GM13977 (cell line): ENCODE measurements around the gene KAT7.

Source experiments
- DNase-seq: peaks from one replicate; pipeline ENCODE4 v3.0.0; 2012; ENCODE audit warnings: low spot score
- CTCF ChIP-seq: IDR thresholded peaks from 2 replicates; pipeline ENCODE4 v1.5.1; 2012; ENCODE audit warnings: mild to moderate bottlenecking, control low read depth; ENCODE audit not compliant: insufficient read depth; ENCODE audit errors: extremely low read depth, missing control alignments
- in situ Hi-C: fragments of 300-500 bp; cut with MboI; formaldehyde crosslinking; loops from one replicate; pipeline ENCODE4 v1.12.0; 2022; ENCODE audit warnings: low sequenced_read_pairs, low pct_unique_long_range_greater_than_20kb, mixed read lengths, inconsistent platforms; ENCODE audit not compliant: unreplicated experiment

The KAT7 gene

GRCh38 chr17:49835472-49835871 lies 47.0 kb downstream of the KAT7 start:
- TF ChIP-seq CTCF = no peak
- no peak for DNase-seq
- in situ Hi-C loops = loop anchor here (25.0 kb wide), 1 partner anchor 273 kb away; no protein-coding TSS in a partner anchor

- no peak for TF ChIP-seq CTCF
- no peak for DNase-seq
- in situ Hi-C loops = loop anchor here (25.0 kb wide), 1 partner anchor 274 kb away; no protein-coding TSS in a partner anchor
These were observed 47.9 kb downstream of the KAT7 start for GRCh38 chr17:49836111-49837030.

- TF ChIP-seq CTCF = no peak
- no peak for DNase-seq
- in situ Hi-C loops = loop anchor here (25.0 kb wide), 1 partner anchor 277 kb away; no protein-coding TSS in a partner anchor
These were observed 51.0 kb downstream of the KAT7 start for GRCh38 chr17:49839455-49839854.

- no peak for DNase-seq
- no peak for TF ChIP-seq CTCF
- in situ Hi-C loops = loop anchor here (25.0 kb wide), 1 partner anchor 279 kb away; no protein-coding TSS in a partner anchor
These were observed 53.1 kb downstream of the KAT7 start for GRCh38 chr17:49841548-49841947.

GRCh38 chr17:49842371-49842770 lies 53.9 kb downstream of the KAT7 start:
- in situ Hi-C loops = loop anchor here (25.0 kb wide), 1 partner anchor 280 kb away; no protein-coding TSS in a partner anchor

GRCh38 chr17:49842846-49843245 lies 54.4 kb downstream of the KAT7 start:
- no peak for TF ChIP-seq CTCF
- in situ Hi-C loops = loop anchor here (25.0 kb wide), 1 partner anchor 281 kb away; no protein-coding TSS in a partner anchor

More at GRCh38 chr17:49842371-49842770, 53.9 kb downstream of the KAT7 start:
- no peak for DNase-seq
- TF ChIP-seq CTCF = no peak

More at GRCh38 chr17:49842846-49843245, 54.4 kb downstream of the KAT7 start:
- no peak for DNase-seq
